SK-N-SH treated with all-trans-retinoic acid at 6 μM for 48 hours (cell line): Measurements from ENCODE around the gene ZNF672.
"Not testable (repeated sequence)": the region's sequence is repeated elsewhere in the genome, so short reads cannot be mapped to it uniquely, and the experiment has no call there.

Experiments
- ATAC-seq: fragments of 200-7000 bp; cut with Tn5 transposase; 3 replicates; pipeline ENCODE4 v1.9.1; 2020; ENCODE audit warnings: mild to moderate bottlenecking, moderate library complexity
- ARNTL ChIP-seq: fragments of 450-650 bp; formaldehyde crosslinking; IDR thresholded peaks from 2 replicates; pipeline ENCODE4 v1.5.0; 2020; ENCODE audit warnings: low read depth, mild to moderate bottlenecking, moderate library complexity, borderline replicate concordance
- BACH2 ChIP-seq: fragments of 250-450 bp; sonication (Bioruptor Pico); IDR thresholded peaks from 2 replicates; pipeline ENCODE4 v1.9.0; 2021; ENCODE audit warnings: mild to moderate bottlenecking, borderline replicate concordance
- CREB5 ChIP-seq: fragments of 250-450 bp; sonication (Bioruptor Pico); IDR thresholded peaks from 2 replicates; pipeline ENCODE4 v1.5.1; 2020; ENCODE audit warnings: low read depth, mild to moderate bottlenecking, moderate library complexity
- CSDC2 ChIP-seq: fragments of 250-450 bp; sonication (Bioruptor Pico); IDR thresholded peaks from 2 replicates; pipeline ENCODE4 v1.5.0; 2020; ENCODE audit warnings: mild to moderate bottlenecking, moderate library complexity
- ESRRG ChIP-seq: fragments of 250-450 bp; sonication (Bioruptor Pico); IDR thresholded peaks from 2 replicates; pipeline ENCODE4 v1.6.1; 2021; ENCODE audit warnings: mild to moderate bottlenecking
- GLIS3 ChIP-seq: fragments of 250-450 bp; sonication (Bioruptor Pico); IDR thresholded peaks from 2 replicates; pipeline ENCODE4 v1.5.0; 2020; ENCODE audit warnings: mild to moderate bottlenecking, moderate library complexity
- ISL1 ChIP-seq: fragments of 250-450 bp; sonication (Bioruptor Pico); IDR thresholded peaks from 2 replicates; pipeline ENCODE4 v2.1.2; 2022; ENCODE audit warnings: mild to moderate bottlenecking, moderate library complexity
- OSR1 ChIP-seq: fragments of 250-450 bp; sonication (Bioruptor Pico); IDR thresholded peaks from 2 replicates; pipeline ENCODE4 v1.8.0; 2022; ENCODE audit warnings: moderate library complexity, mild to moderate bottlenecking, inconsistent platforms
- POU6F1 ChIP-seq: fragments of 250-450 bp; sonication (Bioruptor Pico); IDR thresholded peaks from 2 replicates; pipeline ENCODE4 v1.8.0; 2021; ENCODE audit warnings: low read depth, mild to moderate bottlenecking, moderate library complexity, borderline replicate concordance
- PPARA ChIP-seq: fragments of 250-450 bp; sonication (Bioruptor Pico); IDR thresholded peaks from 2 replicates; pipeline ENCODE4 v1.5.0; 2020; ENCODE audit warnings: mild to moderate bottlenecking, borderline replicate concordance
- RARB ChIP-seq: fragments of 250-450 bp; sonication (Bioruptor Pico); IDR thresholded peaks from 2 replicates; pipeline ENCODE4 v1.8.0; 2021; ENCODE audit warnings: mild to moderate bottlenecking, moderate library complexity
- SNAI2 ChIP-seq: fragments of 250-450 bp; sonication (Bioruptor Pico); IDR thresholded peaks from 2 replicates; pipeline ENCODE4 v1.5.0; 2020; ENCODE audit warnings: mild to moderate bottlenecking, moderate library complexity
- TCF4 ChIP-seq: fragments of 250-450 bp; sonication (Bioruptor Pico); IDR thresholded peaks from 2 replicates; pipeline ENCODE4 v1.8.0; 2021; ENCODE audit warnings: mild to moderate bottlenecking, moderate library complexity, borderline replicate concordance
- TOX ChIP-seq: fragments of 250-450 bp; sonication (Bioruptor Pico); IDR thresholded peaks from 2 replicates; pipeline ENCODE4 v1.8.0; 2021; ENCODE audit warnings: mild to moderate bottlenecking, moderate library complexity, borderline replicate concordance
- ZC3H10 ChIP-seq: fragments of 250-450 bp; sonication (Bioruptor Pico); IDR thresholded peaks from 2 replicates; pipeline ENCODE4 v1.5.1; 2021; ENCODE audit warnings: mild to moderate bottlenecking, moderate library complexity
- ZFP3 ChIP-seq: fragments of 250-450 bp; sonication (Bioruptor Pico); IDR thresholded peaks from 2 replicates; pipeline ENCODE4 v1.5.0; 2020; ENCODE audit warnings: mild to moderate bottlenecking, moderate library complexity
- ZFP30 ChIP-seq: fragments of 450-650 bp; formaldehyde crosslinking; IDR thresholded peaks from 2 replicates; pipeline ENCODE4 v1.5.0; 2022; ENCODE audit warnings: mild to moderate bottlenecking, moderate library complexity
- ZNF565 ChIP-seq: fragments of 450-650 bp; formaldehyde crosslinking; conservative IDR thresholded peaks from 2 replicates; pipeline ENCODE4 v1.5.0; 2020; ENCODE audit warnings: low read depth, mild to moderate bottlenecking, moderate library complexity
- ZNF70 ChIP-seq: fragments of 450-650 bp; formaldehyde crosslinking; IDR thresholded peaks from 2 replicates; pipeline ENCODE4 v1.5.0; 2020; ENCODE audit warnings: mild to moderate bottlenecking, moderate library complexity
- ZNF8 ChIP-seq: fragments of 450-650 bp; formaldehyde crosslinking; IDR thresholded peaks from 2 replicates; pipeline ENCODE4 v1.5.0; 2020; ENCODE audit warnings: mild to moderate bottlenecking, moderate library complexity
- TF ChIP-seq, protein P1 (sequence below): fragments of 250-450 bp; sonication (Bioruptor Pico); IDR thresholded peaks from 2 replicates; pipeline ENCODE4 v1.5.1; 2021; ENCODE audit warnings: mild to moderate bottlenecking, moderate library complexity
- TF ChIP-seq, protein P2 (sequence below): fragments of 250-450 bp; sonication (Bioruptor Pico); IDR thresholded peaks from 2 replicates; pipeline ENCODE4 v1.5.0; 2020; ENCODE audit warnings: mild to moderate bottlenecking, moderate library complexity

ZNF672 gene

GRCh38 chr1:248793592-248793991 lies 44.4 kb upstream of the ZNF672 start (continued):
- no peak for TF ChIP-seq TOX (CRISPR knock-in tag)

DNA sequence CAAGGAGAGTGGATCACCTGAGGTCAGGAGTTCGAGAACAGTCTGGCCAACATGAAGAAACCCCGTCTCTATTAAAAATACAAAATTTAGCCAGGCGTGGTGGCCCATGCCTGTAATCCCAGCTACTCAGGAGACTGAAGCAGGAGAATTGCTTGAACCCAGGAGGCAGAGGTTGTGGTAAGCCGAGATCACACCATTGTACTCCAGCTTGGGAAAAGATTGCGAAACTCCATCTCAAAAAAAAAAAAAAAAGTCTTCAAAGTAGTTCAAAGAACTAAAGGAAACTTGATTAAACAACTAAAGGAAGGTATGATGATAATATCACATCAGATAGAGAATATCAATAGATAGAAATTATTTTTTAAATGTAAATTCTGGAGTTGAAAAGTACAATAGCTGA lies 43.4 kb upstream of the ZNF672 start:
- ATAC-seq: not testable (repeated sequence)

DNA sequence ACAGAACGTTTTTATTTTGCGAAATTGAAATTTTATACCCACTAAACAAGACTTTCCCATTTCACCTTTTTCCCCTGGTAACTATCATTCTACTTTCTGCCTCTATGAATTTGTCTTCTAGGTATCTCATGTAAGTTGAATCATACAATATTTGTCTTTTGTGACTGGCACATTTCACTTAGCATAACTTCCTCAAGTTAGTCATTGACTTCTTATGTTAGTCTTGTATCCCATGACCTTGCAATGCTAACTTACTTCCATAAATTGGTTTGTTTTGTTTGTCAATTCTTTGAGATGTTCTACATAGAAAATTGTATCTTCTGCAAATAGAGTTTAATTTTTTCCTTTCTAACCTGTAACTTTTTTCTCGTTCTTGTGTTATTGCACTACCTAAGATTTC lies 39.2 kb upstream of the ZNF672 start:
- ATAC-seq: no peak
- no peak for TF ChIP-seq ZFP30 (CRISPR knock-in tag)
- no peak for TF ChIP-seq ZNF565
- TF ChIP-seq TOX (CRISPR knock-in tag): no peak
- TF ChIP-seq TCF4 (CRISPR knock-in tag): no peak
- no peak for TF ChIP-seq BACH2 (CRISPR knock-in tag)
- TF ChIP-seq GLIS3 (CRISPR knock-in tag): no peak
- TF ChIP-seq CSDC2 (CRISPR knock-in tag): no peak
- TF ChIP-seq POU6F1 (CRISPR knock-in tag): no peak
- no peak for TF ChIP-seq CREB5
- TF ChIP-seq SNAI2: no peak

DNA sequence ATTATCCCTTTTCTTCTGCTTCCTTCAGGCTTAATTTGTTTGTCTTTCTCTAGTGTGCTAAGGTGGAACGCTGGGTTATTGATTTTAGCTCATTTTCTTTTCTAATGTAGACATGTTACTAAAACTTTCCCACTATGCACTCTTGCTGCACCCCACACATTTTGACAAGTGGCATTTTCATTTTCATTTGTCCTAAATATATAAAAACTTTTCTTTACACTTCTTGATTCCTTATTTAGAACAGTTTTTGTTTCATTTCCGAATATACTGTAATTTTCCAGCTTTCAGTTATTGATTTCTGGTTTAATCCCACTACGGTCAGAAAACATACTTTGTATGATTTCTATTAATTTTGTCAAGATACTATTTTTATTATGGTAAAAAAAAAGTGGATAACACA lies 37.6 kb upstream of the ZNF672 start:
- ATAC-seq: no peak
- TF ChIP-seq ZNF70 (CRISPR knock-in tag): no peak
- TF ChIP-seq, protein P1, sequence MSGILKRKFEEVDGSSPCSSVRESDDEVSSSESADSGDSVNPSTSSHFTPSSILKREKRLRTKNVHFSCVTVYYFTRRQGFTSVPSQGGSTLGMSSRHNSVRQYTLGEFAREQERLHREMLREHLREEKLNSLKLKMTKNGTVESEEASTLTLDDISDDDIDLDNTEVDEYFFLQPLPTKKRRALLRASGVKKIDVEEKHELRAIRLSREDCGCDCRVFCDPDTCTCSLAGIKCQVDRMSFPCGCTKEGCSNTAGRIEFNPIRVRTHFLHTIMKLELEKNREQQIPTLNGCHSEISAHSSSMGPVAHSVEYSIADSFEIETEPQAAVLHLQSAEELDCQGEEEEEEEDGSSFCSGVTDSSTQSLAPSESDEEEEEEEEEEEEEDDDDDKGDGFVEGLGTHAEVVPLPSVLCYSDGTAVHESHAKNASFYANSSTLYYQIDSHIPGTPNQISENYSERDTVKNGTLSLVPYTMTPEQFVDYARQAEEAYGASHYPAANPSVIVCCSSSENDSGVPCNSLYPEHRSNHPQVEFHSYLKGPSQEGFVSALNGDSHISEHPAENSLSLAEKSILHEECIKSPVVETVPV (CRISPR knock-in tag): no peak
- TF ChIP-seq CSDC2 (CRISPR knock-in tag): no peak
- no peak for TF ChIP-seq POU6F1 (CRISPR knock-in tag)
- TF ChIP-seq ZNF565: no peak
- TF ChIP-seq ESRRG (CRISPR knock-in tag): no peak
- no peak for TF ChIP-seq BACH2 (CRISPR knock-in tag)
- no peak for TF ChIP-seq ZFP3
- no peak for TF ChIP-seq CREB5
- TF ChIP-seq PPARA (CRISPR knock-in tag): no peak
- no peak for TF ChIP-seq GLIS3 (CRISPR knock-in tag)
- no peak for TF ChIP-seq OSR1 (CRISPR knock-in tag)
- TF ChIP-seq ISL1: no peak
- TF ChIP-seq TCF4 (CRISPR knock-in tag): no peak
- TF ChIP-seq, protein P2, sequence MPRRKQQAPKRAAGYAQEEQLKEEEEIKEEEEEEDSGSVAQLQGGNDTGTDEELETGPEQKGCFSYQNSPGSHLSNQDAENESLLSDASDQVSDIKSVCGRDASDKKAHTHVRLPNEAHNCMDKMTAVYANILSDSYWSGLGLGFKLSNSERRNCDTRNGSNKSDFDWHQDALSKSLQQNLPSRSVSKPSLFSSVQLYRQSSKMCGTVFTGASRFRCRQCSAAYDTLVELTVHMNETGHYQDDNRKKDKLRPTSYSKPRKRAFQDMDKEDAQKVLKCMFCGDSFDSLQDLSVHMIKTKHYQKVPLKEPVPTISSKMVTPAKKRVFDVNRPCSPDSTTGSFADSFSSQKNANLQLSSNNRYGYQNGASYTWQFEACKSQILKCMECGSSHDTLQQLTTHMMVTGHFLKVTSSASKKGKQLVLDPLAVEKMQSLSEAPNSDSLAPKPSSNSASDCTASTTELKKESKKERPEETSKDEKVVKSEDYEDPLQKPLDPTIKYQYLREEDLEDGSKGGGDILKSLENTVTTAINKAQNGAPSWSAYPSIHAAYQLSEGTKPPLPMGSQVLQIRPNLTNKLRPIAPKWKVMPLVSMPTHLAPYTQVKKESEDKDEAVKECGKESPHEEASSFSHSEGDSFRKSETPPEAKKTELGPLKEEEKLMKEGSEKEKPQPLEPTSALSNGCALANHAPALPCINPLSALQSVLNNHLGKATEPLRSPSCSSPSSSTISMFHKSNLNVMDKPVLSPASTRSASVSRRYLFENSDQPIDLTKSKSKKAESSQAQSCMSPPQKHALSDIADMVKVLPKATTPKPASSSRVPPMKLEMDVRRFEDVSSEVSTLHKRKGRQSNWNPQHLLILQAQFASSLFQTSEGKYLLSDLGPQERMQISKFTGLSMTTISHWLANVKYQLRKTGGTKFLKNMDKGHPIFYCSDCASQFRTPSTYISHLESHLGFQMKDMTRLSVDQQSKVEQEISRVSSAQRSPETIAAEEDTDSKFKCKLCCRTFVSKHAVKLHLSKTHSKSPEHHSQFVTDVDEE (CRISPR knock-in tag): no peak
- no peak for TF ChIP-seq ARNTL (CRISPR knock-in tag)
- no peak for TF ChIP-seq SNAI2
- TF ChIP-seq ZNF8 (CRISPR knock-in tag): no peak
- TF ChIP-seq RARB: no peak
- TF ChIP-seq ZC3H10 (CRISPR knock-in tag): no peak
